Activated CD4-positive, alpha-beta T cell treated with anti-CD3 and anti-CD28 coated beads, Interleukin-2, amount 50 U/mL, for 48 hours (primary cell): ENCODE results near the gene BPI.
"Not testable (repeated sequence)": the region's sequence is repeated elsewhere in the genome, so short reads cannot be mapped to it uniquely, and the experiment has no call there.

Source experiments
- DNase-seq, 2 experiments: peaks; one replicate each; pipeline ENCODE4 v3.0.0-alpha.2; 2020

BPI gene

DNA sequence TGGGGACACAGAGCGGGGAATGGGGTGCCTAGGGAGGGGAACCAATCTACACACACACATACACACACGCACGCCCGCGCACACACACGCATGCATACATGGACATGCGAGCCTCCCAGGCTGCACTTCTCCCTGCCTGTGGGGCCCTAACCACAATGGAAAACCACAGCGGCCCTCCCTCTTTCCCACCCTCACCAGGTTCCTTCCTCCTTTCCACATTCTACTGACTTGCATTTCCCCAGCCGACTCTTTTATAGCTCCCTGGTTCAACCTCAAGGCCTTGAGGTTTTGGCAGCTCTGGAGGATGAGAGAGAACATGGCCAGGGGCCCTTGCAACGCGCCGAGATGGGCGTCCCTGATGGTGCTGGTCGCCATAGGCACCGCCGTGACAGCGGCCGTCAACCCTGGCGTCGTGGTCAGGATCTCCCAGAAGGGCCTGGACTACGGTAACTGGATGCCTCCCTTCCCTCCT is at the start of gene BPI:
Gene BPI (plus strand): TSS at position 249 of the 472 bp plus-strand sequence. CDS start 68 bp downstream, at position 317.
- DNase-seq = peak; percentile 7 to 20

DNA sequence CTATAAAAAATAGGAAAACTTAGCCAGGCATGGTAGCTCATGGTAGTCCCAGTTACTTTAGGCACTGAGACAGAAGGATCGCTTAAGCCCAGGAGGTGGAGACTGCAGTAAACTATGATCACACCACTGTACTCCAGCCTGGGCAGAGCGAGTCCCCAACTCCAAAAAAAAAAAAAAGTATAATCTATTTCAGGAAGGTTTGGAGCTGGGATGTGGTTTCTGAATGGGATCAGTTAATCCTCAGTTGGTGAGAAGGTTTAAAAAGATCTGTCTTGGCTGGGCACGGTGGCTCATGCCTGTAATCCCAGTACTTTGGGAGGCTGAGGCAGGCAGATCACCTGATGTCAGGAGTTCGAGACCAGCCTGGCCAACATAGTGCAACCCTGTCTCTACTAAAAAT is 49.3 kb upstream of the BPI start:
- not testable (repeated sequence) for DNase-seq

GRCh38 chr20:38255393-38255792 is 48.6 kb upstream of the BPI start:
- no peak for DNase-seq

- no peak for DNase-seq
Measured at GRCh38 chr20:38256021-38256420, 47.9 kb upstream of the BPI start.

- DNase-seq = no peak
Measured at GRCh38 chr20:38256966-38257365, 47.0 kb upstream of the BPI start.

- no peak for DNase-seq
Measured at GRCh38 chr20:38258545-38259215, 45.3 kb upstream of the BPI start.

- no peak for DNase-seq
Measured at GRCh38 chr20:38260025-38260377, 44.0 kb upstream of the BPI start.

GRCh38 chr20:38260378-38261053 is 43.4 kb upstream of the BPI start, which contains the start of gene KIAA1755:
KIAA1755 (minus strand) TSS chr20:38260735; CDS start chr20:38260500, 235 bp downstream.
- DNase-seq = no peak

DNA sequence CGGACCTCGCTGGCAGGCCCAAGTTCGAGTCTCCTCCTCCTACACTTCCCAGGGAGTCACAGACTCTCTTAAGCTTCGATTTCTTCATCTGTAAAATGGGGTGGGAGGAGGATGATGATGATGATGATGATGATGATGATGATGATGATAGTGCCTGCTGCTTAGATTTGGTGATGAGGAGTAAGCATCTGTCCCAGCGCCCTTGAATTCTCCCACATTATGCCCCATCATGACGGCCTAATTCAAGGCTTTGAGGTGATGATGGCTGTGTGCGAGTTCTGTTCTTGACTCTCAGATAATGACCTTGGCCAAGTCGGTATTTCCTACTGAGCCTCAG is 42.9 kb upstream of the BPI start:
- no peak for DNase-seq

- DNase-seq = no peak
Measured at GRCh38 chr20:38262931-38263330, 41.0 kb upstream of the BPI start.

DNA sequence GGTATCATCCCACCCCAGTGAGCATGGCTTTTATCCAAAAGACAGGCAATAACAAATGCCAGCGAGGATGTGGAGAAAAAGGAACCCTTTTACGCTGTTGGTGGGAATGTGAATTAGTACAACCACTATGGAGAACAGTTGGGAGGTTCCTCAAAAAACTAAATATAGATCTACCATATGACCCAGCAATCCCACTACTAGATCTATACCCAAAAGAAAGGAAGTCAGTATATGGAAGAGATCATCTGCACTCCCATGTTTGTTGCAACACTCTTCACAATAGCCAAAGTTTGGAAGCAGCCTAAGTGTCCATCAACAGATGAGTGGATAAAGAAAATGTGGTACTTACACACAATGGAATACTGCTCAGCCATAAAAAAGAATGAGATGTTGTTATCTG is 37.5 kb upstream of the BPI start:
- no peak for DNase-seq

DNA sequence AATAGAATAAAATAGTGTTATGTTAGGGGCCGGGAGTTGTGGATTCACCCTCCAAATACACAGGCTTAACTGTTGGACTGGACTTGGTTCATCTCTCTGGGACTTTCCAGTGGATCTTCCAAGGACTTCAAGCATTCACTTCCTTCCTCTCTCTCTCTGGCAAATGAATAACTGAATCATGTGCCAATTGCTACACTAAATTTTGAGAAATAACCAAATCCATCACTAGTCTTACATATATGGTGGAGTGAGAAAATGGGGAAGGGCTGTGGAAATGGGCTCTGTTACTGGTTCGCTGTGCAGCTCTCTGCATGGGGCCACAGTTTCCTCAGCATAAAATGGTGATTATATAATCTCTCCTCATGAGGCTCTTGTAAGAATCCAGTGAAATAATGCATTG is 36.7 kb upstream of the BPI start:
- no peak for DNase-seq

DNA sequence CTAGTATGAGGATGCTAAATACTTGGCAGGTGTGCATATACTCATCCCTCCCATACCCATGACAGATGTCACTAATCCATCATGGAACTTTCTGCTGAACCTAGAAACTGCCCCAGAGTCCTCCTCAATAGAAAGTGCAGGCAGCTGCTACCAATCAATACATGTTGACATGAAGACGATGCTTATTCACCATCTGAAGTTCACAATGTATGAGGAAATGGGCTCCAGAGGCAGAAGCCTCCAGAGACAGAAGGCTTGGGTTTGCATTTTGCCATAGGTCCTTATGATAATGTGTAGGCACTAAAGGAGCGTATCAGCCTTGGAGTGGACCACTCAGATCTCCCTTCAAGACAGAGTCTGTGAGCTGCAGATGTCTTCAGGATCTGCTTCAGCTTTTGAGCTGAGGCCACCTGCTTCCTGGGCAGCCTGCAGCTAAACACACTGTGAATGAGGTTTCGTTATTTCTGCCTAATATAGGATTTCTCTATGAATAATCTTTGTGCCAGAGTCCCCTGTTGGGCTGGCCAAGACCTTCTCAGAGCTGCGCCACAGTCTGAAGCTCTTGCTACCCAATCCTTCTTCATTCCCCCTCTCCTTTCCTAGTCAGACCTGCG is 35.9 kb upstream of the BPI start:
- no peak for DNase-seq

DNA sequence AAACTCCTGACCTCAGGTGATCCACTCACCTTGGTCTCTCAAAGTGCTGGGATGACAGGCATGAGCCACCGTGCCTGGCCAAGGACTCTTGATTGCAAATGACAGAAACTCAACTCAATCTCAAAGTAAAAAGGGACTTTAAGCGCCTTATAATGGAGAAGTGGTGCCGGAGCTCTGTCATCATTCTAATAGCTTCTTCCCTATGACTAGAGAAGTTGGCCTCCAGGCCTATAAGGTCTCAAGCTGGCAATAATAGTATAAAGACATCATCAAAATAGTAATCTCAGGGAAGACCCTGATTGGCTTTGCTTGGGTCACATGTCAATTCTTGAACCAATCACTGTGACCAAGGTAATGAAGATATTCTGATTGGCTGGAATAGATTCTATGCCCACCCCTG is 34.9 kb upstream of the BPI start:
- DNase-seq = no peak

DNA sequence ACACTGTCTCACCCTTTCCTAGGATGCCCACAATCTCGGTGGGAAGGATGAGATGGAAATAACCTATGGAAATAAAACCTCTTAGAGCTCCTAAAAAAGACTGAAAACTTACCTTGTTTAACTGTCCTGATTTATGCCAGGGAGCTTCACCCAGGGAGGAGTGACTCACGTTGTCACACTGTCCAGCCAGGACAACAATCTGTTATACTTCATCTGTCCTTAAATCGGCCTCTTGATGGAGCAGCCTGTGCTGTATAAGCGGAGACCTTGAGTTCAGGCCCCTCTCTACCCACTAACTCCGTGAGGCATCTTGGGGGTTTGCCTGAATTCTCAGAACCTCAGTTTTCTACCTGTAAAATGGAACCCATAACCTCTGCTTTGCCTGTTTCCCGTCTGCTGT is 34.2 kb upstream of the BPI start:
- no peak for DNase-seq

GRCh38 chr20:38270869-38271605 is 32.9 kb upstream of the BPI start:
- DNase-seq = no peak

DNA sequence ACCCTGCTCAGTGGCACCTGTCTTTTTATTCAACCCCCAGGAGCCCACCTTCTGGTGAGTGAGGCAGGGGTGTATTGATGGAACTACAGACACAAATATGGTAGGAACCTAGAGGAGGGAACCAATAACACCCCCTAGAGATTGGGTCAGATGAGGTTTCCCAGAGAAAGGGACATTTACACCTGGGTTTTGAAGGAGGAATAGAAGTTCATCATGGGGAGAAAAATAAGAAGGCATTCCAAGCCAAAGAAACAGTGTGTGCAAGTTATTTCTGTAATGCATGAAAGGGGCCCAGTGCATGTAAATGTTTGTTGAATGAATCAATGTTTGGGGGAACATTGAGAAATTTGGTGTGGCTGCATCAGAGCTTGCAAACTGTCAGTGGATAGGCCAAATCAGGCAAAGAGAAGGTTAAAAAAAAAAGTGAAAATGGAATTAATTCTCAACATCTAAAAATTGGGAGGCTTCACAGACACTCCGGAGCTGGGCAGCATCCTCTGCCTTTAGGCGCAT is 32.3 kb upstream of the BPI start:
- no peak for DNase-seq

DNA sequence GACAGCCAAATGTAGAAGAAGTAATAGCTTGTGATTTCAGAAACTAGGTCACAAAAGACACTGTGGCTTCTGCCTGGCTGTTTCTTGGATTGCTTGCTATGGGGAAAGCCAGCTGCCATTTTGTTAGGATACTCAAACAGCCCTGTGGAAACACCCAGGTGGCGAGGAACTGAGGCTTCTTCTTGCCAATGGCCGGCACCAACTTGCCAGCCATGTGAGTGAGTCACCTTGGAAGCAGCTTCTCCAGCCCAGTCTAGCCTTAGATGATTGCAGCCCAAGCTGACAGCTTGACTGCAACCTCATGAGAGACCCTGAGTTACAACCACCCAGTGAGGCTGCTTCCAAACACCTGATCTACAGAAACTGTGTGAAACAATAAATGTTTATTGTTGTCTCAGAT is 31.6 kb upstream of the BPI start:
- no peak for DNase-seq

DNA sequence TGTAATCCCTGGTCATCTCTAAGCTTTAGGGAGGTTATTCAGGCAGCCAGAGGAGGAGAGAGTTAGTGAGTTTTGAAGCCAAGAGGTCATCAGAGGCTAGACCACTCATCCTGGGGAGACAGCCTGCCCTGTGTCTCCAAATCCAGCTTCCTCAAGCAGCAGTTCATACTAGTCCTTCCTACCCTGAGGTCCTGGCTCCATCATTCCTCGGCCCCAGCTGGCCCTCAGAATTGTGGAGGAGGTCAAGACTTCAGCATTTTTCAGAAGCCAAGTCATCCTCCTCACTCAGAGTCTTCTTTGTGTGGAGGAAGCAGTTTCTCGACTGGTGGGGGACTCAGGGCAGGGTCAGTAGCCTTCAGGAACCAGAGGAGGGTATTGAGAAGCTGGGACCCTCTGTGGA is 31.0 kb upstream of the BPI start:
- DNase-seq = no peak

- DNase-seq = no peak
Measured at GRCh38 chr20:38275815-38276550, 28.0 kb upstream of the BPI start.

- DNase-seq = no peak
Measured at GRCh38 chr20:38277285-38277684, 26.7 kb upstream of the BPI start.

- no peak for DNase-seq
Measured at GRCh38 chr20:38277691-38278090, 26.3 kb upstream of the BPI start.

DNA sequence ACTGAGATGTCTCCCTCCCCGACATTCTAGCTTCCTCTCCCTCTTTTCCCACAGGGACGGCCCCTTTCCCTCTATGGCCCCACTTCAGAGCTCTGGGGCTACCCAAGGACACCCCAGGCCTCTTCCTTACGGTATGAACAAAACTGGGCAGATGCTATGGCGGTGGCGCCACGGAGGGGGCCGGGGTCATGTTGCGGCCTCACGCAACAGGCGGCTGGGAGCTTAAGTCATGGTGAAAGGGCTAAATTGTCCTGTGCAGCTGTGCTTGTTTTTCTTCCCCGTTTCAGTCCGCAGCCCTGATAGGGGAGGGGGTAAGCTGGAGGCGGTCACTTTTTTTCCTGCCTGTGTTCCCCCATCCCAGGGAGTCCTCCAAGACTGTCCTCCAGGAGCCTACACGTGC is 25.8 kb upstream of the BPI start:
- DNase-seq = no peak
